HG02840 (cell line): Measurements from ENCODE around the gene FADS3.
"Not testable (repeated sequence)": the region's sequence is repeated elsewhere in the genome, so short reads cannot be mapped to it uniquely, and the experiment has no call there.

Experiments used
- ATAC-seq: cut with Tn5 transposase; IDR thresholded peaks from one replicate; pipeline ENCODE4 v1.9.1; 2021; ENCODE audit warnings: mild to moderate bottlenecking, moderate library complexity, moderate number of reproducible peaks; ENCODE audit not compliant: unreplicated experiment, low FRiP score

Gene FADS3

GRCh38 chr11:61882267-61882666, 9.1 kb downstream of the FADS3 start:
- ATAC-seq, result not testable (repeated sequence)

- ATAC-seq, result no peak
Observed at GRCh38 chr11:61881397-61881796, 9.9 kb downstream of the FADS3 start.

- ATAC-seq, result no peak
Observed at GRCh38 chr11:61880454-61880853, 10.9 kb downstream of the FADS3 start.

GRCh38 chr11:61880031-61880430, 11.3 kb downstream of the FADS3 start:
- no peak for ATAC-seq

GRCh38 chr11:61879152-61879551, 12.2 kb downstream of the FADS3 start:
- no peak for ATAC-seq

GRCh38 chr11:61875698-61876097, 15.6 kb downstream of the FADS3 start:
- no peak for ATAC-seq

- no peak for ATAC-seq
Observed at GRCh38 chr11:61874853-61875252, 16.5 kb downstream of the FADS3 start.

GRCh38 chr11:61874377-61874809, 17.0 kb downstream of the FADS3 start:
- ATAC-seq, result no peak

- ATAC-seq, result no peak
Observed at GRCh38 chr11:61873588-61874376, 17.6 kb downstream of the FADS3 start.

GRCh38 chr11:61872935-61873565, 18.3 kb downstream of the FADS3 start:
- ATAC-seq, result no peak

GRCh38 chr11:61871158-61871597, 20.2 kb downstream of the FADS3 start:
- no peak for ATAC-seq

GRCh38 chr11:61870541-61871031, 20.8 kb downstream of the FADS3 start:
- ATAC-seq, result no peak

GRCh38 chr11:61869708-61870451, 21.5 kb downstream of the FADS3 start:
- no peak for ATAC-seq

- ATAC-seq, result no peak
Observed at GRCh38 chr11:61869429-61869707, 22.0 kb downstream of the FADS3 start.

GRCh38 chr11:61868571-61869428, 22.5 kb downstream of the FADS3 start:
- ATAC-seq, result no peak

GRCh38 chr11:61866958-61867343, 24.4 kb downstream of the FADS3 start:
- ATAC-seq, result no peak

GRCh38 chr11:61866231-61866957, 25.0 kb downstream of the FADS3 start:
- no peak for ATAC-seq

- no peak for ATAC-seq
Observed at GRCh38 chr11:61864814-61865775, 26.2 kb downstream of the FADS3 start.
